ENCODE measurements around the gene FNTB. TPM values are rescaled to one million over a fixed set of nuclear protein-coding genes. Genes with fewer than 3 reads are reported as not detected.

The FNTB gene
- total and polyA plus RNA-seq, 2 of the 13 experiments (the other 11 are each of a cell fraction or from before 2014, with no cell fraction given), result 23.6 to 28.5 TPM

DNA sequence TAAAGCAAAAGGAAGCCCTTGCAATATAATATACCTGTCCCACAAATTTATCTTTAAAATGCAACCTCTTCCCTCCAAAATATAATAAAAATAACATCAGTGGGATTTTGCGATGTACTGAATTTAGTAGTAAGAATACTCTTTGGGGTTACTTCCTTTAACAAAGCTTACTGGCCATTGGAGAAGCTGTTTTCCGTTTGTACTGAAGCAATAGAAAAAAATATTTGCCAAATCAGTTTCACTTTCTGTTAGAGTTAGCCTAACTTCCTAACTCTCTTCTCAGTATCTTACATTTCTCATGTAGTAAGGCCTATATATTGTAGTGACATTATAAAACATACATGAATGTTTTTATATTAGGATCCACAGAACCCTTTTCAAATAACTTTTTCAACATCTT, 111.9 kb downstream of the FNTB start:
- Histone ChIP-seq H4K20me1 (ENCODE audit: insufficient read depth, low read length) (no peaks in the 10 kb centered on the region), H3K79me2 (ENCODE audit: insufficient read depth, low read length) (peaks cover 41% of the 10 kb centered on the region), H3K4me2 (ENCODE audit: low read depth, low read length) (peak overlapping the region; percentile 28; the same call in 1 of the 2 replicates), H3K4me3 (replicated peaks in 1 of 3; ENCODE audit: insufficient read depth in 1 of 3, low read depth in 2 of 3, low read length in 3 of 3) (no peak overlapping the region), H3K4me1 (ENCODE audit: insufficient read depth, low read length) (peaks cover 27% of the 10 kb centered on the region), H3K9me3 (ENCODE audit: low read length) (no peaks in the 10 kb centered on the region), H3K27me3 (ENCODE audit: control insufficient read depth in 1 of 2, insufficient read depth in 2 of 2, low read length in 2 of 2) (no peaks in the 10 kb centered on the region), H3K27ac (ENCODE audit: extremely low read length, insufficient read depth, low read length) (no peak overlapping the region), H3K9ac (ENCODE audit: insufficient read depth, low read depth, low read length) (no peak overlapping the region), H3K36me3 (replicated peaks in 1 of 2; ENCODE audit: control insufficient read depth in 1 of 2, insufficient read depth in 2 of 2, low read length in 2 of 2) (peaks cover 6 to 19% of the 10 kb centered on the region in 2 experiments), H2AFZ (ENCODE audit: low read length) (no peak overlapping the region)
- WGBS (ENCODE audit: low lambda C conversion rate), result 86% methylated on average over 2 of the region's 2 CpGs
- ATAC-seq, result no peak
- DNase-seq (ENCODE audit: low spot score), result no peak
- no TSS peak for BruUV-seq (replicated peaks)
- in situ Hi-C loops (cut with HindIII; ENCODE audit: extremely low pct_ligation_motif_present, low pct_unique_long_range_greater_than_20kb) (no loop called here), intact Hi-C loops (cut with micrococcal nuclease; ENCODE audit: unreplicated experiment) (no loop called here)
- TF ChIP-seq, protein P1, sequence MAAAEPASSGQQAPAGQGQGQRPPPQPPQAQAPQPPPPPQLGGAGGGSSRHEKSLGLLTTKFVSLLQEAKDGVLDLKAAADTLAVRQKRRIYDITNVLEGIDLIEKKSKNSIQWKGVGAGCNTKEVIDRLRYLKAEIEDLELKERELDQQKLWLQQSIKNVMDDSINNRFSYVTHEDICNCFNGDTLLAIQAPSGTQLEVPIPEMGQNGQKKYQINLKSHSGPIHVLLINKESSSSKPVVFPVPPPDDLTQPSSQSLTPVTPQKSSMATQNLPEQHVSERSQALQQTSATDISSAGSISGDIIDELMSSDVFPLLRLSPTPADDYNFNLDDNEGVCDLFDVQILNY (CRISPR knock-in tag; conservative IDR thresholded peaks at IDR 0.05), result no peak
- TF ChIP-seq ZNF264 (CRISPR knock-in tag; IDR thresholded peaks at IDR 0.05), result no peak
- TF ChIP-seq, protein P2, sequence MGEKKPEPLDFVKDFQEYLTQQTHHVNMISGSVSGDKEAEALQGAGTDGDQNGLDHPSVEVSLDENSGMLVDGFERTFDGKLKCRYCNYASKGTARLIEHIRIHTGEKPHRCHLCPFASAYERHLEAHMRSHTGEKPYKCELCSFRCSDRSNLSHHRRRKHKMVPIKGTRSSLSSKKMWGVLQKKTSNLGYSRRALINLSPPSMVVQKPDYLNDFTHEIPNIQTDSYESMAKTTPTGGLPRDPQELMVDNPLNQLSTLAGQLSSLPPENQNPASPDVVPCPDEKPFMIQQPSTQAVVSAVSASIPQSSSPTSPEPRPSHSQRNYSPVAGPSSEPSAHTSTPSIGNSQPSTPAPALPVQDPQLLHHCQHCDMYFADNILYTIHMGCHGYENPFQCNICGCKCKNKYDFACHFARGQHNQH (CRISPR knock-in tag; IDR thresholded peaks at IDR 0.05), result no peak
- TF ChIP-seq SMARCC2 (IDR thresholded peaks at IDR 0.05), result no peak
- no peak for TF ChIP-seq ZSCAN12 (CRISPR knock-in tag; IDR thresholded peaks at IDR 0.05)
- TF ChIP-seq ZNF121 (CRISPR knock-in tag; IDR thresholded peaks at IDR 0.05), result no peak
- TF ChIP-seq, protein P3, sequence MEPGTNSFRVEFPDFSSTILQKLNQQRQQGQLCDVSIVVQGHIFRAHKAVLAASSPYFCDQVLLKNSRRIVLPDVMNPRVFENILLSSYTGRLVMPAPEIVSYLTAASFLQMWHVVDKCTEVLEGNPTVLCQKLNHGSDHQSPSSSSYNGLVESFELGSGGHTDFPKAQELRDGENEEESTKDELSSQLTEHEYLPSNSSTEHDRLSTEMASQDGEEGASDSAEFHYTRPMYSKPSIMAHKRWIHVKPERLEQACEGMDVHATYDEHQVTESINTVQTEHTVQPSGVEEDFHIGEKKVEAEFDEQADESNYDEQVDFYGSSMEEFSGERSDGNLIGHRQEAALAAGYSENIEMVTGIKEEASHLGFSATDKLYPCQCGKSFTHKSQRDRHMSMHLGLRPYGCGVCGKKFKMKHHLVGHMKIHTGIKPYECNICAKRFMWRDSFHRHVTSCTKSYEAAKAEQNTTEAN (CRISPR knock-in tag; conservative IDR thresholded peaks at IDR 0.05), result no peak
- no peak for TF ChIP-seq JUND (CRISPR knock-in tag; IDR thresholded peaks at IDR 0.05)
- TF ChIP-seq, protein P4, sequence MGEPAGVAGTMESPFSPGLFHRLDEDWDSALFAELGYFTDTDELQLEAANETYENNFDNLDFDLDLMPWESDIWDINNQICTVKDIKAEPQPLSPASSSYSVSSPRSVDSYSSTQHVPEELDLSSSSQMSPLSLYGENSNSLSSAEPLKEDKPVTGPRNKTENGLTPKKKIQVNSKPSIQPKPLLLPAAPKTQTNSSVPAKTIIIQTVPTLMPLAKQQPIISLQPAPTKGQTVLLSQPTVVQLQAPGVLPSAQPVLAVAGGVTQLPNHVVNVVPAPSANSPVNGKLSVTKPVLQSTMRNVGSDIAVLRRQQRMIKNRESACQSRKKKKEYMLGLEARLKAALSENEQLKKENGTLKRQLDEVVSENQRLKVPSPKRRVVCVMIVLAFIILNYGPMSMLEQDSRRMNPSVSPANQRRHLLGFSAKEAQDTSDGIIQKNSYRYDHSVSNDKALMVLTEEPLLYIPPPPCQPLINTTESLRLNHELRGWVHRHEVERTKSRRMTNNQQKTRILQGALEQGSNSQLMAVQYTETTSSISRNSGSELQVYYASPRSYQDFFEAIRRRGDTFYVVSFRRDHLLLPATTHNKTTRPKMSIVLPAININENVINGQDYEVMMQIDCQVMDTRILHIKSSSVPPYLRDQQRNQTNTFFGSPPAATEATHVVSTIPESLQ (CRISPR knock-in tag; conservative IDR thresholded peaks at IDR 0.05), result no peak
- TF ChIP-seq ZNF670 (CRISPR knock-in tag; IDR thresholded peaks at IDR 0.05; ENCODE audit: borderline replicate concordance), result no peak
- ChIA-PET CTCF (ENCODE audit: low intra/inter-chr PET ratio, low total read pairs) (no interaction called here), POLR2A (interaction anchor here (1.1 kb wide), 1 partner anchor 25 kb away, joined by 3 read pairs; no protein-coding TSS in a partner anchor)
- no peak for FAIRE-seq
